ENCODE data around the gene TBXAS1. TPM values are rescaled to one million over a fixed set of nuclear protein-coding genes. Genes with fewer than 3 reads are reported as not detected.

Gene TBXAS1
- total RNA-seq, 1 experiment from 2014 or later, result 16.8 TPM

- peak; percentile 85 for DNase-seq (ENCODE audit: low spot score)
Observed at GRCh38 chr7:139854124-139854511, 25.1 kb downstream of the TBXAS1 start.

GRCh38 chr7:139854803-139855497 is 25.9 kb downstream of the TBXAS1 start:
- DNase-seq (ENCODE audit: low spot score), result no peak

- DNase-seq (ENCODE audit: low spot score), result no peak
Observed at GRCh38 chr7:139855498-139856270, 26.6 kb downstream of the TBXAS1 start.

- no peak for DNase-seq (ENCODE audit: low spot score)
Observed at GRCh38 chr7:139857791-139858190, 28.7 kb downstream of the TBXAS1 start.

GRCh38 chr7:139860090-139860775 is 31.2 kb downstream of the TBXAS1 start:
- DNase-seq (ENCODE audit: low spot score), result no peak

- DNase-seq (ENCODE audit: low spot score), result no peak
Observed at GRCh38 chr7:139861803-139862202, 32.7 kb downstream of the TBXAS1 start.

- no peak for DNase-seq (ENCODE audit: low spot score)
Observed at GRCh38 chr7:139866047-139866837, 37.2 kb downstream of the TBXAS1 start.

GRCh38 chr7:139867847-139868246 is 38.8 kb downstream of the TBXAS1 start:
- no peak for DNase-seq (ENCODE audit: low spot score)

- no peak for DNase-seq (ENCODE audit: low spot score)
Observed at GRCh38 chr7:139869886-139870285, 40.8 kb downstream of the TBXAS1 start.

GRCh38 chr7:139870380-139870779 is 41.3 kb downstream of the TBXAS1 start:
- no peak for DNase-seq (ENCODE audit: low spot score)

GRCh38 chr7:139871331-139871730 is 42.3 kb downstream of the TBXAS1 start:
- no peak for DNase-seq (ENCODE audit: low spot score)

GRCh38 chr7:139871820-139872219 is 42.8 kb downstream of the TBXAS1 start:
- DNase-seq (ENCODE audit: low spot score), result no peak

- no peak for DNase-seq (ENCODE audit: low spot score)
Observed at GRCh38 chr7:139873593-139874301, 44.7 kb downstream of the TBXAS1 start.

GRCh38 chr7:139874302-139874629 is 45.2 kb downstream of the TBXAS1 start:
- no peak for DNase-seq (ENCODE audit: low spot score)

GRCh38 chr7:139875821-139876241 is 46.8 kb downstream of the TBXAS1 start:
- no peak for DNase-seq (ENCODE audit: low spot score)

GRCh38 chr7:139876622-139877283 is 47.7 kb downstream of the TBXAS1 start:
- DNase-seq (ENCODE audit: low spot score), result no peak

GRCh38 chr7:139883814-139884213 is 54.8 kb downstream of the TBXAS1 start:
- no peak for DNase-seq (ENCODE audit: low spot score)

- DNase-seq (ENCODE audit: low spot score), result no peak
Observed at GRCh38 chr7:139884441-139884840, 55.4 kb downstream of the TBXAS1 start.

GRCh38 chr7:139885511-139885910 is 56.4 kb downstream of the TBXAS1 start:
- DNase-seq (ENCODE audit: low spot score), result no peak

- no peak for DNase-seq (ENCODE audit: low spot score)
Observed at GRCh38 chr7:139886206-139886605, 57.1 kb downstream of the TBXAS1 start.

GRCh38 chr7:139886899-139887298 is 57.8 kb downstream of the TBXAS1 start:
- DNase-seq (ENCODE audit: low spot score), result no peak

Measured in H4 (cell line).